BE2C (cell line): ENCODE data around the gene NOS3.

Experiments used
- DNase-seq: peaks from one replicate; pipeline ENCODE4 v3.0.0-alpha.2; 2020
- H3K27me3 ChIP-seq: fragments of 250-450 bp; sonication (Bioruptor Pico); 2 replicates; pipeline ENCODE4 v1.5.1; 2020; ENCODE audit warnings: mild to moderate bottlenecking
- H3K36me3 ChIP-seq: fragments of 250-450 bp; sonication (Bioruptor Pico); 2 replicates; pipeline ENCODE4 v1.5.1; 2020; ENCODE audit warnings: mild to moderate bottlenecking
- H3K4me1 ChIP-seq: fragments of 250-450 bp; sonication (Bioruptor Pico); 2 replicates; pipeline ENCODE4 v1.5.1; 2020
- H3K4me3 ChIP-seq: 2 replicates; pipeline ENCODE4 v1.5.1; 2011; ENCODE audit warnings: low read depth, low read length
- H3K9me3 ChIP-seq: fragments of 250-450 bp; sonication (Bioruptor Pico); 2 replicates; pipeline ENCODE4 v1.5.1; 2020
- TF ChIP-seq, protein P1 (sequence below): IDR thresholded peaks from 2 replicates; pipeline ENCODE4 v1.5.1; 2012; ENCODE audit warnings: mild to moderate bottlenecking, low read depth, low read length

NOS3 gene

DNA sequence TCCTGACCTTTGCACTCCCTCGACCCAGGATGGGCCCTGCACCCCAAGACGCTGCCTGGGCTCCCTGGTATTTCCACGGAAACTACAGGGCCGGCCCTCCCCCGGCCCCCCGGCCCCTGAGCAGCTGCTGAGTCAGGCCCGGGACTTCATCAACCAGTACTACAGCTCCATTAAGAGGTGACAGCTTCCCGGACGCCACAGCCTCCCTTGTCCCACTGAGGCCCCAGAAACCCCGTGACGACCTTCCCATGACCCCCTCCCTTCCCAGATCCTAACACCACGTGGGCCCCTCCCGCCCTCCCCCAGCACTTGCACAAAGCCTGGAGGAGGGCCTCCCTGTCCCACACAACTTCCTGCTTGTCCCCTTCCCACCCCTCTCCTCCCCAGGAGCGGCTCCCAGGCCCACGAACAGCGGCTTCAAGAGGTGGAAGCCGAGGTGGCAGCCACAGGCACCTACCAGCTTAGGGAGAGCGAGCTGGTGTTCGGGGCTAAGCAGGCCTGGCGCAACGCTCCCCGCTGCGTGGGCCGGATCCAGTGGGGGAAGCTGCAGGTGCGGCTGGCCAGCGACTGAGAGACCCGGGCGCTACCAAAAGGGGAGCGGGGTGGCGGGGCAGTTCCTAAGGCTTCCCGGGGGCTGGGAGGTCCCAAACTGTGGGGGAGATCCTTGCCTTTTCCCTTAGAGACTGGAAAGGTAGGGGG lies 5.7 kb downstream of the NOS3 start:
- peaks cover 9% of the 10 kb centered on the region for H3K4me1 ChIP-seq
- TF ChIP-seq, protein P1, sequence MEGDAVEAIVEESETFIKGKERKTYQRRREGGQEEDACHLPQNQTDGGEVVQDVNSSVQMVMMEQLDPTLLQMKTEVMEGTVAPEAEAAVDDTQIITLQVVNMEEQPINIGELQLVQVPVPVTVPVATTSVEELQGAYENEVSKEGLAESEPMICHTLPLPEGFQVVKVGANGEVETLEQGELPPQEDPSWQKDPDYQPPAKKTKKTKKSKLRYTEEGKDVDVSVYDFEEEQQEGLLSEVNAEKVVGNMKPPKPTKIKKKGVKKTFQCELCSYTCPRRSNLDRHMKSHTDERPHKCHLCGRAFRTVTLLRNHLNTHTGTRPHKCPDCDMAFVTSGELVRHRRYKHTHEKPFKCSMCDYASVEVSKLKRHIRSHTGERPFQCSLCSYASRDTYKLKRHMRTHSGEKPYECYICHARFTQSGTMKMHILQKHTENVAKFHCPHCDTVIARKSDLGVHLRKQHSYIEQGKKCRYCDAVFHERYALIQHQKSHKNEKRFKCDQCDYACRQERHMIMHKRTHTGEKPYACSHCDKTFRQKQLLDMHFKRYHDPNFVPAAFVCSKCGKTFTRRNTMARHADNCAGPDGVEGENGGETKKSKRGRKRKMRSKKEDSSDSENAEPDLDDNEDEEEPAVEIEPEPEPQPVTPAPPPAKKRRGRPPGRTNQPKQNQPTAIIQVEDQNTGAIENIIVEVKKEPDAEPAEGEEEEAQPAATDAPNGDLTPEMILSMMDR: no peak
- H3K36me3 ChIP-seq: no peaks in the 10 kb centered on the region
- DNase-seq: no peak
- H3K27me3 ChIP-seq: no peaks in the 10 kb centered on the region
- H3K9me3 ChIP-seq: no peaks in the 10 kb centered on the region
- H3K4me3 ChIP-seq: no peak overlapping the region

DNA sequence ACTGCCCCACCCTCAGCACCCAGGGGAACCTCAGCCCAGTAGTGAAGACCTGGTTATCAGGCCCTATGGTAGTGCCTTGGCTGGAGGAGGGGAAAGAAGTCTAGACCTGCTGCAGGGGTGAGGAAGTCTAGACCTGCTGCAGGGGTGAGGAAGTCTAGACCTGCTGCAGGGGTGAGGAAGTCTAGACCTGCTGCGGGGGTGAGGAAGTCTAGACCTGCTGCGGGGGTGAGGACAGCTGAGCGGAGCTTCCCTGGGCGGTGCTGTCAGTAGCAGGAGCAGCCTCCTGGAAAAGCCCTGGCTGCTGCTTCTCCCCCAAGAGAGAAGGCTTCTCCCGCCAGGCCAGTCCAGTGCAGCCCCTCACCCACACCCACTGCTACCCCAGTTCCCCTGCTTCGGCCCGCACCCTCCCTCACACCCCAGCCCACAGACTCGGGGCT lies 6.3 kb downstream of the NOS3 start:
- Histone ChIP-seq H3K9me3 (no peaks in the 10 kb centered on the region), H3K4me1 (peaks cover 9% of the 10 kb centered on the region)
- DNase-seq: no peak

DNA sequence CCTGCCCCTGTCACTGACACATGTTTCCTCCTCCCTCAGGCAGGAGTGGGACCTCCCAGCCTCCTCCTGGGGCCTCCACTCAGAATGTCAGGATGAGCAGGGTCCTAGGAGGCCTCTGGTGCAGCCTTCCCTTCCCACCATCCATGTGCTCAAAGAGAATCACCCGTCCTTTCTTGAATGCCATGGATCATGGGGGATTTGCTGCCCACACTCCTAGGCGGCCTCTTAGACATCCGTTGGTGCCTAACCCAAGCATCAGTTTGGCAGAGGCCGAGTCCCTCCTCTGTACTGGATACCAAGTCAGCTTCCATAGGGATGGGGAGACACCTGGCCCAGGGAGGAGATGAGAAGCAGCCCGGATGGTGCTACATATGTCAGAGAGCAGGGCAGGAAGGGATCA lies 7.0 kb downstream of the NOS3 start:
- DNase-seq: no peak
- no peaks in the 10 kb centered on the region for H3K36me3 ChIP-seq
- peaks cover 9% of the 10 kb centered on the region for H3K4me1 ChIP-seq
- H3K4me3 ChIP-seq: no peak overlapping the region
- no peaks in the 10 kb centered on the region for H3K27me3 ChIP-seq
- TF ChIP-seq, protein P1: no peak
- H3K9me3 ChIP-seq: no peaks in the 10 kb centered on the region

More for the DNA sequence above, 6.3 kb downstream of the NOS3 start:
- no peaks in the 10 kb centered on the region for H3K36me3 ChIP-seq
- no peak overlapping the region for H3K4me3 ChIP-seq
- TF ChIP-seq, protein P1: no peak
- H3K27me3 ChIP-seq: no peaks in the 10 kb centered on the region

DNA sequence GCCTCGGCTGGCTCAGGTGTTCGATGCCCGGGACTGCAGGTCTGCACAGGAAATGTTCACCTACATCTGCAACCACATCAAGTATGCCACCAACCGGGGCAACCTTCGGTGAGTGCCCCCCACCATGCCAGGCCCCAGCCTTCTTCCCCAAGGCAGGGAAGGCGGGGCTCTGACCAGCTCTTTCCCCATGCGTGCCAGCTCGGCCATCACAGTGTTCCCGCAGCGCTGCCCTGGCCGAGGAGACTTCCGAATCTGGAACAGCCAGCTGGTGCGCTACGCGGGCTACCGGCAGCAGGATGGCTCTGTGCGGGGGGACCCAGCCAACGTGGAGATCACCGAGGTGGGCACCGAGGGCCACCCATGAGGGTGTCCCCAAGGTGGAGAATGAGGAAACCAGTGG lies 7.5 kb downstream of the NOS3 start:
- Histone ChIP-seq H3K36me3 (no peaks in the 10 kb centered on the region), H3K9me3 (no peaks in the 10 kb centered on the region), H3K4me3 (no peak overlapping the region), H3K4me1 (peaks cover 9% of the 10 kb centered on the region), H3K27me3 (no peaks in the 10 kb centered on the region)
- DNase-seq: no peak
- TF ChIP-seq, protein P1: no peak

DNA sequence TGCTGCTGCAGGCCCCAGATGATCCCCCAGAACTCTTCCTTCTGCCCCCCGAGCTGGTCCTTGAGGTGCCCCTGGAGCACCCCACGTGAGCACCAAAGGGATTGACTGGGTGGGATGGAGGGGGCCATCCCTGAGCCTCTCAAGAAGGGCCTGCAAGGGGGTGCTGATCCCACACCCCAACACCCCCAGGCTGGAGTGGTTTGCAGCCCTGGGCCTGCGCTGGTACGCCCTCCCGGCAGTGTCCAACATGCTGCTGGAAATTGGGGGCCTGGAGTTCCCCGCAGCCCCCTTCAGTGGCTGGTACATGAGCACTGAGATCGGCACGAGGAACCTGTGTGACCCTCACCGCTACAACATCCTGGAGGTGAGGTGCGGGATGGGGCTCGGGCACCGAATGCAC lies 8.2 kb downstream of the NOS3 start:
- Histone ChIP-seq H3K9me3 (no peaks in the 10 kb centered on the region), H3K36me3 (no peaks in the 10 kb centered on the region), H3K4me1 (peaks cover 9% of the 10 kb centered on the region), H3K4me3 (no peak overlapping the region), H3K27me3 (no peaks in the 10 kb centered on the region)
- DNase-seq: no peak
- TF ChIP-seq, protein P1: no peak

DNA sequence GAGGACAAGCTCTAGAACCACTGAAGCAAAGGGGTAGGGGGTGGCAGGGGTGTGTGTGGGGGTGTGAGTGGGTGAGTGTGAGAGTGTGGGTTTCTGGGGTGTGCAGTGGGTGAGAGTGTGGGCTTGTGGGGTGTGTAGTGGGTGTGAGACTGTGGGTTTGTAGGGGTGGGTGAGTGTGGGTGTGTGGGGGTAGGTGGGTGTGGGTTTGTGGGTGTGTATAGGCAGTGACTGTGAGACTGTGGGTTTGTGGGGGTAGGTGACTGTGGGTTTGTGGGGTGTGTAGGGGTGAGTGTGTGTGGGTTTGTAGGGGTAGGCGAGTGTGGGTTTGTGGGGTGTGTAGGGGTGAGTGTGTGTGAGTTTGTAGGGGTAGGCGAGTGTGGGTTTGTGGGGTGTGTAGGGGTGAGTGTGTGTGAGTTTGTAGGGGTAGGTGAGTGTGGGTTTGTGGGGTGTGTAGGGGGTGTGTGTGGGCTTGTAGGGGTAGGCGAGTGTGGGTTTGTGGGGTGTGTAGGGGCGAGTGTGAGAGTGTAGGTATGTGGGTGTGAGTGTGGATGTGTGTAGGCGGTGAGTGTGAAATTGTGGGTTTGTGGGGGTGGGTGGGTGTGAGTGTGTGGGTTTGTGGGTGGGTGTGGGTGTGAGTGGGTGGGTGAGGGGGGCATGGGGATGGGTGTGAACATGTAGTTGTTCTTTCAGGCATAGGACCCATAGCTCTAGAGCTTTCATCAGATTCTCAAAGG lies 8.8 kb downstream of the NOS3 start:
- no peak for DNase-seq
- Histone ChIP-seq H3K4me1 (peaks cover 5% of the 10 kb centered on the region), H3K27me3 (no peaks in the 10 kb centered on the region), H3K4me3 (no peak overlapping the region), H3K36me3 (no peaks in the 10 kb centered on the region), H3K9me3 (no peaks in the 10 kb centered on the region)
- TF ChIP-seq, protein P1: no peak
